Measurements from ENCODE around the gene DSCAML1. TPM values are rescaled to one million over a fixed set of nuclear protein-coding genes. Genes with fewer than 3 reads are reported as not detected.

Gene DSCAML1
- total RNA-seq, 6 donors from 2014 or later: 0.30 to 3.1 (median 1.3) TPM

DNA sequence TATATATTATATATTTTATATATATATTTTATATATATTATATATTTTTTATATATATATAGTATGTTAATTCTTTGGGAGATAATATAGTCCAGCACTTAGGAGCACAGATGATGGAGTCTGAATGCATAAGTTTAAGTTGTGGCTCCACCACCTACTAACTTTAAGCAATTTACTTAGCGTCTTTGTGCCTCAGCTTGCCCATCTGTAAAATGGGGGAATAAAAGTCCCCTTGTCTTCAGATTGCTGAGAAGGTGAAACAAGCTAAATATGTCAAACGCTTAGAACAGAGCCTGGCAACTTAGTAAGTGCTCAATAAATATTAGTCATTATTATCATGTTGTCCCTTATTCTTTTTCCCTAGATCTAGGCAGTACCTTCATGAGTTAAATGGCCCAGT, 27.5 kb downstream of the DSCAML1 start:
- Histone ChIP-seq H3K27ac (no peak overlapping the region), H3K27me3 (no peaks in the 10 kb centered on the region), H3K36me3 (no peaks in the 10 kb centered on the region), H3K9me3 (no peaks in the 10 kb centered on the region), H3K4me1 (no peaks in the 10 kb centered on the region), H3K4me3 (no peak overlapping the region)
- WGBS, 2 donors: 90 to 94% methylated on average over 2 of the region's 2 CpGs
- DNase-seq (no peak), ATAC-seq (ENCODE audit: low FRiP score in 2 of 2) (no peak)
- no peak for TF ChIP-seq POLR2A (IDR thresholded peaks at IDR 0.05)
- no peak for TF ChIP-seq EP300 (IDR thresholded peaks at IDR 0.05)
- TF ChIP-seq POLR2AphosphoS5 (IDR thresholded peaks at IDR 0.05): no peak
- TF ChIP-seq, protein P1, sequence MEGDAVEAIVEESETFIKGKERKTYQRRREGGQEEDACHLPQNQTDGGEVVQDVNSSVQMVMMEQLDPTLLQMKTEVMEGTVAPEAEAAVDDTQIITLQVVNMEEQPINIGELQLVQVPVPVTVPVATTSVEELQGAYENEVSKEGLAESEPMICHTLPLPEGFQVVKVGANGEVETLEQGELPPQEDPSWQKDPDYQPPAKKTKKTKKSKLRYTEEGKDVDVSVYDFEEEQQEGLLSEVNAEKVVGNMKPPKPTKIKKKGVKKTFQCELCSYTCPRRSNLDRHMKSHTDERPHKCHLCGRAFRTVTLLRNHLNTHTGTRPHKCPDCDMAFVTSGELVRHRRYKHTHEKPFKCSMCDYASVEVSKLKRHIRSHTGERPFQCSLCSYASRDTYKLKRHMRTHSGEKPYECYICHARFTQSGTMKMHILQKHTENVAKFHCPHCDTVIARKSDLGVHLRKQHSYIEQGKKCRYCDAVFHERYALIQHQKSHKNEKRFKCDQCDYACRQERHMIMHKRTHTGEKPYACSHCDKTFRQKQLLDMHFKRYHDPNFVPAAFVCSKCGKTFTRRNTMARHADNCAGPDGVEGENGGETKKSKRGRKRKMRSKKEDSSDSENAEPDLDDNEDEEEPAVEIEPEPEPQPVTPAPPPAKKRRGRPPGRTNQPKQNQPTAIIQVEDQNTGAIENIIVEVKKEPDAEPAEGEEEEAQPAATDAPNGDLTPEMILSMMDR (IDR thresholded peaks at IDR 0.05): no peak

DNA sequence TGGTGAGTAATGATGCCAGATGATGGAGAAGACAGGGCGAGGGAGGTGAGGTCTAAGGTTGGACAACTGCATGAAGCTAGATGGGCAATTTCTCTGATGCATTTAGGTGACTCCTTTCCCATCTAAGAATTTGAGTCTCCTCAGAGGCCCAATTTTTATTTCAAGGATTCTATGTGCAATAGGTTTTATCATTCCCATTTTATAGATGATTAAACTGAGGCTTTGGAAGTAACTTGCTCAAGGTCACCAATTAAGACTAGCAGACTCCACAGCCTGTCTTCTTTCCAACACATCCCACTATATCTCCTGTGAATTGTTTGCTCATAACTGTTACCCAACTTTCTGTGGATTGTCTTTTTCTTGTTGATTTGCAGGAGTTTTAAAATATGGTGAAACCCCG, 28.5 kb downstream of the DSCAML1 start:
- Histone ChIP-seq H3K4me1 (no peaks in the 10 kb centered on the region), H3K4me3 (no peak overlapping the region), H3K9me3 (no peaks in the 10 kb centered on the region), H3K27ac (no peak overlapping the region), H3K36me3 (no peaks in the 10 kb centered on the region), H3K27me3 (no peaks in the 10 kb centered on the region)
- DNase-seq (no peak), ATAC-seq (ENCODE audit: low FRiP score in 2 of 2) (no peak)
- WGBS, 2 donors: 93 to 98% methylated on average over 2 of the region's 2 CpGs
- TF ChIP-seq POLR2AphosphoS5 (IDR thresholded peaks at IDR 0.05): no peak
- TF ChIP-seq EP300 (IDR thresholded peaks at IDR 0.05): no peak
- TF ChIP-seq, protein P1 (IDR thresholded peaks at IDR 0.05): no peak
- no peak for TF ChIP-seq POLR2A (IDR thresholded peaks at IDR 0.05)

DNA sequence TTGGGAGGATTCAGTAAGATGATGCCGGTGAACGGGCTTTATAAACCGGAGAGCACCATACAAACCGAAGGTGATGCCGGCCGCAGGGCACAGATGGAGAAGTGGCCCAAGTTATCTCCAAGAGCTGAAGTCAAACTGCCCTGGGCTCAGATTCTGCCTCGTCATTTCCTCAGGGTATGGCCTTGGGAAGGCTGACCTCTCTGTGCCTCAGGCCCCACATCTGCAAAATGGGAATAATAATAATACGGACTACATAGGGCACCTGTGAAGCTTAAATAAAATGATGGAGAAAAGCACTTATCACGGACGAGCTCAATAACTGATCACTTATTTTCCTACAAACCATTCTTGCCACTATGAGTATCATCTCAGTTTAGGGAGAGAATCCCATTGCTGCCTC, 29.9 kb downstream of the DSCAML1 start:
- Histone ChIP-seq H3K27me3 (no peaks in the 10 kb centered on the region), H3K27ac (no peak overlapping the region), H3K4me3 (no peak overlapping the region), H3K4me1 (no peaks in the 10 kb centered on the region), H3K36me3 (no peaks in the 10 kb centered on the region), H3K9me3 (no peaks in the 10 kb centered on the region)
- DNase-seq (no peak), ATAC-seq (ENCODE audit: low FRiP score in 2 of 2) (no peak)
- 89 to 93% methylated on average over 10 of the region's 10 CpGs for WGBS, 2 donors
- TF ChIP-seq POLR2A (IDR thresholded peaks at IDR 0.05) (no peak), POLR2AphosphoS5 (IDR thresholded peaks at IDR 0.05) (no peak), EP300 (IDR thresholded peaks at IDR 0.05) (no peak)
- TF ChIP-seq, protein P1 (IDR thresholded peaks at IDR 0.05): no peak

GRCh38 chr11:117766576-117766975, 30.4 kb downstream of the DSCAML1 start:
- TF ChIP-seq, protein P1 (IDR thresholded peaks at IDR 0.05): no peak
- TF ChIP-seq EP300 (IDR thresholded peaks at IDR 0.05): no peak
- TF ChIP-seq POLR2A (IDR thresholded peaks at IDR 0.05): no peak
- no peak for TF ChIP-seq POLR2AphosphoS5 (IDR thresholded peaks at IDR 0.05)
- H3K9me3 ChIP-seq: no peaks in the 10 kb centered on the region
- H3K4me1 ChIP-seq: no peaks in the 10 kb centered on the region
- H3K36me3 ChIP-seq: no peaks in the 10 kb centered on the region
- H3K27ac ChIP-seq: no peak overlapping the region
- ATAC-seq (ENCODE audit: low FRiP score in 2 of 2): no peak
- DNase-seq: no peak
- H3K27me3 ChIP-seq: no peaks in the 10 kb centered on the region
- 90 to 96% methylated on average over 9 to 10 of the region's 10 CpGs for WGBS, 2 donors
- no peak overlapping the region for H3K4me3 ChIP-seq

DNA sequence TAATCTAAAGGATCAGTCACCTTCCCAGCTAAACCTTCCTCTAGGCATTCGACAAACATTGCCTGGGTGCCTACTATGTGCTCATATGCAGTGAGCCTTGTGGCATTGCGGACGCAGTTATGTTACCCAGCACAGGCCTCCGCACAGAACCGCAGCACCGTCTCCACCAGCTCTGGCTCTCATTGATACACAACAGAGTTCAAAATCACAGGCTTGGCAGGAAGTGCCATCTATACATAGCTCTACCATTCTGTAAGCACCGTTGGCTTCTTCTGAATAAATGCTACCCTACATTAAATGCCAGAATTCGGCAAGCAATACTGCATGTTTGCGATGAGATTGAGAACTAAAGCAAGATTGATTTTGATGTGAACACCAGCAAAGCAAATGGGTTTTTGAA, 31.0 kb downstream of the DSCAML1 start:
- H3K27me3 ChIP-seq: no peaks in the 10 kb centered on the region
- no peak for TF ChIP-seq POLR2AphosphoS5 (IDR thresholded peaks at IDR 0.05)
- TF ChIP-seq POLR2A (IDR thresholded peaks at IDR 0.05): no peak
- no peak for TF ChIP-seq EP300 (IDR thresholded peaks at IDR 0.05)
- TF ChIP-seq, protein P1 (IDR thresholded peaks at IDR 0.05): no peak
- no peak overlapping the region for H3K27ac ChIP-seq
- DNase-seq (no peak), ATAC-seq (ENCODE audit: low FRiP score in 2 of 2) (no peak)
- H3K4me1 ChIP-seq: no peaks in the 10 kb centered on the region
- WGBS, 2 donors: 87 to 94% methylated on average over 9 of the region's 9 CpGs
- H3K36me3 ChIP-seq: no peaks in the 10 kb centered on the region
- H3K4me3 ChIP-seq: no peak overlapping the region
- H3K9me3 ChIP-seq: no peaks in the 10 kb centered on the region

All from upper lobe of left lung (tissue), 6 donors.